ENCODE data around the gene RAB20. TPM values are rescaled to one million over a fixed set of nuclear protein-coding genes. Genes with fewer than 3 reads are reported as not detected.

RAB20 gene
- total RNA-seq, 1 experiment from 2014 or later: 0.88 TPM

GRCh38 chr13:110562696-110563462 is 1.4 kb upstream of the RAB20 start:
- H3K4me1 ChIP-seq (ENCODE audit: insufficient read depth, low read length, poor library complexity, severe bottlenecking): peaks cover 4% of the 10 kb centered on the region
- CTCF ChIA-PET: no interaction called here
- no TSS peak for BruUV-seq (replicated peaks)
- H3K36me3 ChIP-seq (ENCODE audit: insufficient read depth, low read length, poor library complexity, severe bottlenecking): no peaks in the 10 kb centered on the region
- TF ChIP-seq EZH2 (IDR thresholded peaks at IDR 0.05; ENCODE audit: borderline replicate concordance, low read depth, low read length, poor library complexity, severe bottlenecking) (no peak), CTCF (conservative IDR thresholded peaks at IDR 0.05; ENCODE audit: low read depth, low read length) (no peak)
- H3K9me3 ChIP-seq (ENCODE audit: low read depth, low read length, poor library complexity, severe bottlenecking): no peaks in the 10 kb centered on the region
- intact Hi-C loops (cut with micrococcal nuclease; ENCODE audit: unreplicated experiment): no loop called here
- H3K27me3 ChIP-seq (replicated peaks; ENCODE audit: insufficient read depth, low read depth, low read length, poor library complexity): peaks cover 4% of the 10 kb centered on the region
- no peak for DNase-seq (ENCODE audit: low spot score)
- POLR2A ChIA-PET (ENCODE audit: low non-redundant PET): no interaction called here
- H3K4me3 ChIP-seq (ENCODE audit: low read depth, low read length, poor library complexity, severe bottlenecking): peak overlapping the region; percentile 85
- no peak overlapping the region for H3K27ac ChIP-seq (ENCODE audit: low read depth, low read length, poor library complexity, severe bottlenecking)

- intact Hi-C loops (cut with micrococcal nuclease; ENCODE audit: unreplicated experiment): no loop called here
- CTCF ChIA-PET: interaction anchor here (0.7 kb wide), 1 partner anchor 257 kb away, joined by 4 read pairs; no protein-coding TSS in a partner anchor
- POLR2A ChIA-PET (ENCODE audit: low non-redundant PET): no interaction called here
- peaks cover 4% of the 10 kb centered on the region for H3K4me1 ChIP-seq (ENCODE audit: insufficient read depth, low read length, poor library complexity, severe bottlenecking)
- no peaks in the 10 kb centered on the region for H3K36me3 ChIP-seq (ENCODE audit: insufficient read depth, low read length, poor library complexity, severe bottlenecking)
- peak overlapping the region; percentile 85 for H3K4me3 ChIP-seq (ENCODE audit: low read depth, low read length, poor library complexity, severe bottlenecking)
- H3K27me3 ChIP-seq (replicated peaks; ENCODE audit: insufficient read depth, low read depth, low read length, poor library complexity): peaks cover 4% of the 10 kb centered on the region
- H3K9me3 ChIP-seq (ENCODE audit: low read depth, low read length, poor library complexity, severe bottlenecking): no peaks in the 10 kb centered on the region
- no peak for DNase-seq (ENCODE audit: low spot score)
- TF ChIP-seq CTCF (conservative IDR thresholded peaks at IDR 0.05; ENCODE audit: low read depth, low read length) (no peak), EZH2 (IDR thresholded peaks at IDR 0.05; ENCODE audit: borderline replicate concordance, low read depth, low read length, poor library complexity, severe bottlenecking) (no peak)
- no TSS peak for BruUV-seq (replicated peaks)
- no peak overlapping the region for H3K27ac ChIP-seq (ENCODE audit: low read depth, low read length, poor library complexity, severe bottlenecking)
Measured at GRCh38 chr13:110562036-110562597, 595 bp upstream of the RAB20 start.

- no peak for DNase-seq (ENCODE audit: low spot score)
- peaks cover 4% of the 10 kb centered on the region for H3K27me3 ChIP-seq (replicated peaks; ENCODE audit: insufficient read depth, low read depth, low read length, poor library complexity)
- TF ChIP-seq EZH2 (IDR thresholded peaks at IDR 0.05; ENCODE audit: borderline replicate concordance, low read depth, low read length, poor library complexity, severe bottlenecking) (no peak), CTCF (conservative IDR thresholded peaks at IDR 0.05; ENCODE audit: low read depth, low read length) (no peak)
- intact Hi-C loops (cut with micrococcal nuclease; ENCODE audit: unreplicated experiment): no loop called here
- ChIA-PET POLR2A (ENCODE audit: low non-redundant PET) (no interaction called here), CTCF (no interaction called here)
- no peak overlapping the region for H3K27ac ChIP-seq (ENCODE audit: low read depth, low read length, poor library complexity, severe bottlenecking)
- peaks cover 4% of the 10 kb centered on the region for H3K4me1 ChIP-seq (ENCODE audit: insufficient read depth, low read length, poor library complexity, severe bottlenecking)
- H3K4me3 ChIP-seq (ENCODE audit: low read depth, low read length, poor library complexity, severe bottlenecking): peak overlapping the region; percentile 85
- no peaks in the 10 kb centered on the region for H3K36me3 ChIP-seq (ENCODE audit: insufficient read depth, low read length, poor library complexity, severe bottlenecking)
- BruUV-seq (replicated peaks): TSS peak; percentile 22
- no peaks in the 10 kb centered on the region for H3K9me3 ChIP-seq (ENCODE audit: low read depth, low read length, poor library complexity, severe bottlenecking)
Measured at GRCh38 chr13:110560601-110561343, 750 bp downstream of the RAB20 start.
